AG09309 (cell line): ENCODE data around the gene PHF2.

Source experiments
- DNase-seq: peaks from one replicate; pipeline ENCODE4 v3.0.0-alpha.2; 2010; ENCODE audit warnings: low read depth
- H3K4me3 ChIP-seq: 2 replicates; pipeline ENCODE4 v1.5.1; 2011; ENCODE audit warnings: mild to moderate bottlenecking, low read depth, low read length, moderate library complexity; ENCODE audit not compliant: control insufficient read depth
- TF ChIP-seq, protein P1 (sequence below): IDR thresholded peaks from 2 replicates; pipeline ENCODE4 v1.5.1; 2011; ENCODE audit warnings: mild to moderate bottlenecking, low read depth, low read length, inconsistent platforms; ENCODE audit not compliant: insufficient read depth, control insufficient read depth; ENCODE audit errors: missing control alignments

The PHF2 gene

DNA sequence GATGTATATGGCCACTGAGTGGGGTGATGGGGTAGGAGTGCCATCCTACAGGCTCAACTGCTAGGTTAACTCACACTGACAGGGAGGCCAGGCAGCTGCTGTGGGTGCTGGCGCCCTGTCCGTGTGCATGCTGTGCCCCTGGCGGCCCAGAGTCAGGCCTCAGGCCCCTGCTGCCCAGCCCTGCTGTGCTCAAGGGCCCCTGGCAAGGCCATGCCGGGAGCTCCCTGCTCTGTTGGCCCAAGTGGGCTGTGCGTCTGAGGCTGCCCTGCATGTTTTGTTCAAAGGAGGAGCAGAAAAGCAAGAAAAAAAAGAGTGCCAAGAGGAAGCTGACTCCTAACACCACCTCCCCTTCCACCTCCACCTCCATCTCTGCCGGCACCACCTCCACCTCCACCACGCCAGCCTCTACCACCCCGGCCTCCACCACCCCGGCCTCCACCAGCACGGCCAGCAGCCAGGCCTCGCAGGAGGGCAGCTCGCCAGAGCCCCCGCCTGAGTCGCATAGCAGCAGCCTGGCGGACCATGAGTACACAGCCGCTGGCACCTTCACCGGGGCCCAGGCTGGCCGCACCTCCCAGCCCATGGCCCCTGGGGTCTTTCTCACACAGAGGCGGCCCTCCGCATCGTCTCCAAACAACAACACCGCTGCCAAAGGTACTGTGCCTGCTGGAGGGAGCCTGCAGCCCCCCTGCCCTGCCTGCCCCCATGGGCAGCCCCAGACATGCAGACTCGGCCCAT, 100.1 kb downstream of the PHF2 start:
- no peak overlapping the region for H3K4me3 ChIP-seq
- TF ChIP-seq, protein P1, sequence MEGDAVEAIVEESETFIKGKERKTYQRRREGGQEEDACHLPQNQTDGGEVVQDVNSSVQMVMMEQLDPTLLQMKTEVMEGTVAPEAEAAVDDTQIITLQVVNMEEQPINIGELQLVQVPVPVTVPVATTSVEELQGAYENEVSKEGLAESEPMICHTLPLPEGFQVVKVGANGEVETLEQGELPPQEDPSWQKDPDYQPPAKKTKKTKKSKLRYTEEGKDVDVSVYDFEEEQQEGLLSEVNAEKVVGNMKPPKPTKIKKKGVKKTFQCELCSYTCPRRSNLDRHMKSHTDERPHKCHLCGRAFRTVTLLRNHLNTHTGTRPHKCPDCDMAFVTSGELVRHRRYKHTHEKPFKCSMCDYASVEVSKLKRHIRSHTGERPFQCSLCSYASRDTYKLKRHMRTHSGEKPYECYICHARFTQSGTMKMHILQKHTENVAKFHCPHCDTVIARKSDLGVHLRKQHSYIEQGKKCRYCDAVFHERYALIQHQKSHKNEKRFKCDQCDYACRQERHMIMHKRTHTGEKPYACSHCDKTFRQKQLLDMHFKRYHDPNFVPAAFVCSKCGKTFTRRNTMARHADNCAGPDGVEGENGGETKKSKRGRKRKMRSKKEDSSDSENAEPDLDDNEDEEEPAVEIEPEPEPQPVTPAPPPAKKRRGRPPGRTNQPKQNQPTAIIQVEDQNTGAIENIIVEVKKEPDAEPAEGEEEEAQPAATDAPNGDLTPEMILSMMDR = no peak
- DNase-seq = no peak

DNA sequence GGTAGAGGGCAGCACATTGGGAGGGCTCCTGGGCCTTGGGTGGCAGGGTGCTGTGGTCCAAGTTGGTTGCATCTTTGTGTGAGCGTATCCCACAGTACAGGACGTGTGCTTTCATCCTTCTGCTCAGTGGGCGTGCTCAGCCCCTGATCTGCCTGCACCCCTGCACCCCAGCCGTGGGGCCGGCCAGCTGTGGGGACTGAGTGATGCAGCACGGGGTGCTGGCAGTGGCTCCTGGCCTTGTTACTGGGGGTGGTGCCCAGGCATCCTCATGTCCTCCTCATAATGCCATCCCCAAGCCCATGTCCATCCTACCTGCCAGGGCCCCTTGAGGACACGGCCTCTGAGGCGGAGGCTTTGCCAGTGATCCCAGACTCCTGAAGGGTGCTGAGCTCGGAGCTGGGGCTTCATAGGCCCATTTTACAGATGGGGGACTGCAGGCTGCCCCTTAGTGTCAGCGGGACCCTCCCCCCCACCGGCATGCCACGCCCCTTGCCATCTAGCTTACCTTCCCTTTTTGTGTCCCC, 100.7 kb downstream of the PHF2 start:
- H3K4me3 ChIP-seq = no peak overlapping the region
- no peak for DNase-seq
- TF ChIP-seq, protein P1 = no peak

DNA sequence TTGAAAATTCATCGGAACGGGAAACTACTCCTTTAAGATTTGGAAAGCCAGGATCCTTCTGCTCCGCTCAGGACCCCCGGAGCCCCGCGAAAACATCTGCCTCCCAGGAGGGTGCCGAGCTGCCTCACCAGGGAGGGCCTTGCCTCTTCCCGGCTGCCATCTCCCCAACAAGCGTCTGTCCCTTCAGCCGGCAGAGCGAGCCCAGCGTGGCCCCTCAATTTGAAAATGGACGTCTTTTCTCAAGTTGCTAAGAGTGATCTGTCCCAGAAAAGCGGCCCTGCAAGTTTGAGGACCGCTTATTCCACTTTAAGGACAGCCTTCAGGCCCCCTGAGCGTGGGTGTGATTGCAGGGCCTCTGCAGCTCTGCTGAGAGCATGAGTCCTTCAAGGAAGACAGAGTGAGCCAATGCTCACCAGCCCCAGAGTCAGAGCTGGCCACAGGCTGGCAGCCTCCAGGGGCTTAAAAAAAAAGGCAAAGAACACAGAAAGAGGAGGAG, 101.3 kb downstream of the PHF2 start:
- TF ChIP-seq, protein P1 = no peak
- no peak overlapping the region for H3K4me3 ChIP-seq
- no peak for DNase-seq

DNA sequence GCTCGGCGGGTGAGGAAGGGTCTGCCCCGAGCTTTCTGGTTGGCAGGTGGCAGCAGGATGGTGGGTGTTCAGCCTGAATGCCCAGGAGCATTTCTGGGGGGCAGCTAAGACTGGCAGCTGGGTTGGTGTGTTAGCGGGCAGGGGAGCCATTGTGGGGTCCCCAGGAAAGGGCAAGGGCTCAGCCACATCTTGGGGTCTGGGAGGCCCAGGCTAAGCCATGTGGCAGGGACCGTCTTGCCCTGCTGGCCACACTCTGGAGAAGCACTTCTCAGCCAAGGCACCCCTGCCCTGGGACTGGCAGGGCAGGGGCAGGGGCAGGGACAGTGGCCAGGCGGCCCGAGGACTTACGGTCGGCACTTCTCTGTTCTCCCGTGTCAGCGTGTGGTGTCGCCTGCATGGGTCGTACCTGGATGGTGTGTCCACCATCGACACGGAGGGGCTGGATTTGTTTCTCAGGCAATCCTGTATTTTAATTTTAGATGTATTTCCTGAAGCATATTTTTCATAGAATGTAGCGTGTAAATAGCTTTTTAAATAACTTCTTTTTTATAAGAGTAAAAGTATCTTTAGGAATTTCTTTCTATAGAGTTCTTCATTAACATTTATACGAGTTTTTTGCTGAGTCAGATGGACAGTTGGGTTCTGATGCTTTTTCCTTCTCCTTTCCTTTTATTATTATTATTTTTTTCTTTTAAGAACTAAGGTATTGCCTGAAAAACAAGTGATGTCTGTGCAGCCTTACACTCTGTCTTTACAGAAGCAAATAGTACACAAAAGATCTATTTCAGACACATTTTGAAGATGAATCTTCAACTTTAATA, 102.0 kb downstream of the PHF2 start:
- no peak overlapping the region for H3K4me3 ChIP-seq
- TF ChIP-seq, protein P1 = no peak
- no peak for DNase-seq

DNA sequence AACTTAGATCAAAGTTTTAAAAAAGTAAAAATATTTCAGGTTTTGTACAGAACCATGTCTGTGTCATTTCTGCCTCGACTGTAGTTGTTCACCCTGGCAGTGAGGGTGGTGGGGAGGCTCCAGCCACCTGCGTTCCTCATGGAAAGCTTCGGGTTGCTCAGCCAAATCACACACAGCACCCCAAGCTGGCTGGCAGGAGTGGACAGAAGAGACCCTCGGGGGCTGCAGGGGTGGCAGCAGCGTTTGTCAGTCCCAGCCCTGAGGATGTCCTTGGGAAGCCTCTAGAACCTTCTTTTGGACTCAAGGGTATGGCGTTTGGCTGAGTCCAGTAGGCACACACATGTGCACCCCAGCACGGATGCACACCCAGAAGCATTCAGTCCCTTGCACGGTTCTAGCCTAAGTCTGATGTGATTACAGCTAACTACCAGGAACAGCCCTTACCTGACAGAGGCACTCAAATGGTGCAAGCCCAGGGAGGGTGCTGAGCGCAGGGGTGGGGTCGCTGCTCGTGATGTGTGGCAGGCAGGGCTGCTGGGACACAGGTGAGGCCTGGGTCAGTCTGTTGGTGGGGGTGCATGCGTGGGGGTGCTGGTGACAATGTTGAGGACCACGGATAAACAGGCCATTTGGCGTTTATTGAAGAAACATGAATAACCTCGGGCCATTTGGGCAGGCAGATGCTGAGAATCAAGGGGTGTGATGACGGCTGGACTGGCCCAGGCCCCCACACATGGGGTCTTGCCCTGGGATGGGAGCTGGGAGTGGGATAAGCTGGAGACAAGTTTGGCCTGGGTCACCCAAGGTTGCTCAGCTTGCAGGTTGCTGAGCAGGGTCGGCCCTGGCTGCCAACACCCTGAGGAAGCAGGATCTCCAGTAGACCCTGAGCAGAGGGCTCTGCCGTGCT, 103.4 kb downstream of the PHF2 start:
- H3K4me3 ChIP-seq = no peak overlapping the region
- DNase-seq = no peak
- TF ChIP-seq, protein P1 = no peak
